ENCODE results near the gene METTL21C. TPM values are rescaled to one million over a fixed set of nuclear protein-coding genes. Genes with fewer than 3 reads are reported as not detected.

The METTL21C gene
- polyA plus RNA-seq, 1 donor (not counting 4 experiments of a cell fraction or from before 2014, with no cell fraction given), result not detected

DNA sequence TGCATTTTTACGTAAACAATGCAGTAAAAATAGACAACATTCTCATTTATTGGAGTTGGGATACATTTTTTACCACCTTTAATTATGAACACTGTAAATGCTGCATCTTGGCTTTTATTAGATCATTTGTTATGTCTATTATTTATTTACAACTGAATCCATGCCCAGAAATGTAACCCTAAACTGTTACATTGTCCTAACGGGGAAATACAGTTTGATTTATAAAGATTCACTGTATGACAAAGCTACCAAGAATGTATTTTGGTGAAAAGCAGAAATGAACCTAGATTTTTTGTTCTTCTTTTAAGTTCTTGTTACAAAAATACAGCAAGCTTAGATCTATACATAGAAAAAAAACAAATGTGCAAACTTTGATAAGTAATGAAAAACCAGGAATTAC lies 1.1 kb downstream of the METTL21C start:
- Histone ChIP-seq H3K79me2 (ENCODE audit: control insufficient read depth, insufficient read depth, low read length) (no peaks in the 10 kb centered on the region), H3K4me3 (ENCODE audit: control insufficient read depth in 2 of 3, extremely low read depth in 1 of 3, insufficient read depth in 2 of 3, low read depth in 1 of 3, low read length in 3 of 3) (no peak overlapping the region), H3K27me3 (ENCODE audit: control insufficient read depth, extremely low read depth, insufficient read depth, low read length) (peaks cover 14% of the 10 kb centered on the region), H3K27ac (ENCODE audit: control insufficient read depth, insufficient read depth, low read length) (no peak overlapping the region), H3K4me1 (ENCODE audit: control insufficient read depth, extremely low read depth, insufficient read depth, low read length) (no peaks in the 10 kb centered on the region), H3K9ac (ENCODE audit: control insufficient read depth, extremely low read depth, insufficient read depth, low read length) (no peak overlapping the region), H3K9me1 (ENCODE audit: control insufficient read depth, extremely low read depth, insufficient read depth, low read length) (no peaks in the 10 kb centered on the region), H3K36me3 (ENCODE audit: control insufficient read depth in 2 of 2, extremely low read depth in 1 of 2, insufficient read depth in 2 of 2, low read length in 2 of 2) (no peaks in the 10 kb centered on the region), H3K9me3 (ENCODE audit: control insufficient read depth, low read depth, low read length) (no peaks in the 10 kb centered on the region), H4K20me1 (ENCODE audit: control insufficient read depth, extremely low read depth, insufficient read depth, low read length) (no peaks in the 10 kb centered on the region), H2AFZ (ENCODE audit: control insufficient read depth, low read length) (no peak overlapping the region), H3K4me2 (ENCODE audit: control insufficient read depth, extremely low read depth, insufficient read depth, low read depth, low read length) (no peak overlapping the region)
- TF ChIP-seq EZH2 (IDR thresholded peaks at IDR 0.05; ENCODE audit: low read length), result no peak
- TF ChIP-seq, protein P1, sequence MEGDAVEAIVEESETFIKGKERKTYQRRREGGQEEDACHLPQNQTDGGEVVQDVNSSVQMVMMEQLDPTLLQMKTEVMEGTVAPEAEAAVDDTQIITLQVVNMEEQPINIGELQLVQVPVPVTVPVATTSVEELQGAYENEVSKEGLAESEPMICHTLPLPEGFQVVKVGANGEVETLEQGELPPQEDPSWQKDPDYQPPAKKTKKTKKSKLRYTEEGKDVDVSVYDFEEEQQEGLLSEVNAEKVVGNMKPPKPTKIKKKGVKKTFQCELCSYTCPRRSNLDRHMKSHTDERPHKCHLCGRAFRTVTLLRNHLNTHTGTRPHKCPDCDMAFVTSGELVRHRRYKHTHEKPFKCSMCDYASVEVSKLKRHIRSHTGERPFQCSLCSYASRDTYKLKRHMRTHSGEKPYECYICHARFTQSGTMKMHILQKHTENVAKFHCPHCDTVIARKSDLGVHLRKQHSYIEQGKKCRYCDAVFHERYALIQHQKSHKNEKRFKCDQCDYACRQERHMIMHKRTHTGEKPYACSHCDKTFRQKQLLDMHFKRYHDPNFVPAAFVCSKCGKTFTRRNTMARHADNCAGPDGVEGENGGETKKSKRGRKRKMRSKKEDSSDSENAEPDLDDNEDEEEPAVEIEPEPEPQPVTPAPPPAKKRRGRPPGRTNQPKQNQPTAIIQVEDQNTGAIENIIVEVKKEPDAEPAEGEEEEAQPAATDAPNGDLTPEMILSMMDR (optimal IDR thresholded peaks at IDR 0.05 in 1 of 3, IDR thresholded peaks at IDR 0.05 in 1 of 3, conservative IDR thresholded peaks at IDR 0.05 in 1 of 3; ENCODE audit: extremely low read depth in 1 of 3, insufficient read depth in 2 of 3, low read length in 3 of 3), result no peak
- FAIRE-seq, result no peak
- no peak for DNase-seq (ENCODE audit: low read depth, low spot score)
- dilution Hi-C loops (cut with MboI; ENCODE audit: extremely low pct_ligation_motif_present, low sequenced_read_pairs), result no loop called here

DNA sequence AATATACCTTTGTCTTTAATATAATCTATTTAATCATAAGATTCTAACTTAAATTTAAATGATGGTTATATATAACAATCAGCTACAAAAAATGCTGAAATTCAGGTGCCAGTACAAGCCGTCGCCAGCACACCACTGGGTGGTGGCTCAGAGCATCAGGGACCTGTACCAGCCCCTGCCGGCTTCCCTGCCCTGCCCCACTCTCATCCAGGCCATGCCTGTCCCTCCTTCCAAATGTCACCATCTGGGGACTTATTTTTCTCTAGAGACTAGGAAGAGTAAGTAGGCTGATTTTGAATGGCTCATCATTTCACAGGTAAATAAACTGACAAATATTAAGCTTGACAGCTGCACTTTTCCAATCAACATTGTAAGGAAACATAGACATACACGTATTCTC lies 1.6 kb downstream of the METTL21C start:
- no peak overlapping the region for H2AFZ ChIP-seq (ENCODE audit: control insufficient read depth, low read length)
- peaks cover 14% of the 10 kb centered on the region for H3K27me3 ChIP-seq (ENCODE audit: control insufficient read depth, extremely low read depth, insufficient read depth, low read length)
- H3K4me2 ChIP-seq (ENCODE audit: control insufficient read depth, extremely low read depth, insufficient read depth, low read depth, low read length), result no peak overlapping the region
- no peak overlapping the region for H3K9ac ChIP-seq (ENCODE audit: control insufficient read depth, extremely low read depth, insufficient read depth, low read length)
- no peak for DNase-seq (ENCODE audit: low read depth, low spot score)
- no peaks in the 10 kb centered on the region for H3K4me1 ChIP-seq (ENCODE audit: control insufficient read depth, extremely low read depth, insufficient read depth, low read length)
- H3K79me2 ChIP-seq (ENCODE audit: control insufficient read depth, insufficient read depth, low read length), result no peaks in the 10 kb centered on the region
- H4K20me1 ChIP-seq (ENCODE audit: control insufficient read depth, extremely low read depth, insufficient read depth, low read length), result no peaks in the 10 kb centered on the region
- no peak for FAIRE-seq
- H3K27ac ChIP-seq (ENCODE audit: control insufficient read depth, insufficient read depth, low read length), result no peak overlapping the region
- dilution Hi-C loops (cut with MboI; ENCODE audit: extremely low pct_ligation_motif_present, low sequenced_read_pairs), result no loop called here
- no peak for TF ChIP-seq EZH2 (IDR thresholded peaks at IDR 0.05; ENCODE audit: low read length)
- TF ChIP-seq, protein P1 (optimal IDR thresholded peaks at IDR 0.05 in 1 of 3, IDR thresholded peaks at IDR 0.05 in 1 of 3, conservative IDR thresholded peaks at IDR 0.05 in 1 of 3; ENCODE audit: extremely low read depth in 1 of 3, insufficient read depth in 2 of 3, low read length in 3 of 3), result no peak
- no peaks in the 10 kb centered on the region for H3K9me3 ChIP-seq (ENCODE audit: control insufficient read depth, low read depth, low read length)
- H3K36me3 ChIP-seq (ENCODE audit: control insufficient read depth in 2 of 2, extremely low read depth in 1 of 2, insufficient read depth in 2 of 2, low read length in 2 of 2), result no peaks in the 10 kb centered on the region
- H3K4me3 ChIP-seq (ENCODE audit: control insufficient read depth in 2 of 3, extremely low read depth in 1 of 3, insufficient read depth in 2 of 3, low read depth in 1 of 3, low read length in 3 of 3), result no peak overlapping the region
- no peaks in the 10 kb centered on the region for H3K9me1 ChIP-seq (ENCODE audit: control insufficient read depth, extremely low read depth, insufficient read depth, low read length)

Measured in keratinocyte (primary cell).